Cardiac muscle cell (in vitro differentiated cells and primary cell): ENCODE data around the gene INTS3. TPM values are rescaled to one million over a fixed set of nuclear protein-coding genes. Genes with fewer than 3 reads are reported as not detected.

Source experiments
- DNase-seq, 2 donors: peaks; one replicate each; pipeline versions ENCODE4 v3.0.0 to v3.0.0-alpha.2; 2010 to 2017; ENCODE audit warnings: low read depth in 1 of 2, low spot score in 1 of 2
- H3K27ac ChIP-seq: fragments of 200-600 bp; sonication (generic); 2 replicates; pipeline ENCODE4 v1.5.1; 2016
- H3K27me3 ChIP-seq: fragments of 200-600 bp; sonication (generic); 2 replicates; pipeline ENCODE4 v1.6.0; 2016; ENCODE audit warnings: control low read depth
- H3K36me3 ChIP-seq: fragments of 200-600 bp; sonication (generic); 2 replicates; pipeline ENCODE4 v1.5.1; 2016; ENCODE audit warnings: control low read depth
- H3K4me1 ChIP-seq: fragments of 200-600 bp; sonication (generic); 2 replicates; pipeline ENCODE4 v1.8.1; 2017; ENCODE audit warnings: low read depth, mild to moderate bottlenecking, mixed run types
- H3K4me3 ChIP-seq: fragments of 200-600 bp; sonication (generic); 2 replicates; pipeline ENCODE4 v1.5.1; 2016; ENCODE audit warnings: mild to moderate bottlenecking
- H3K9me3 ChIP-seq: fragments of 200-600 bp; sonication (generic); 2 replicates; pipeline ENCODE4 v1.5.1; 2017; ENCODE audit warnings: low read depth, mild to moderate bottlenecking, control low read depth
- CTCF ChIP-seq: IDR thresholded peaks from 2 replicates; pipeline ENCODE4 v1.5.1; 2012; ENCODE audit warnings: low read depth, mild to moderate bottlenecking, low read length
- polyA plus RNA-seq: library from polyadenylated mRNA; unstranded; fragments of >200 nt; fragmentation: Nextera tagmentation; extraction: Ambion mirVana; gene quantifications from 2 replicates; pipeline ENCODE4 v1.2.1, GENCODE V29; 2016
- total RNA-seq: library from RNA; depleted of rRNA; stranded (reverse); fragments of >200 nt; gene quantifications from 2 replicates; pipeline ENCODE4 v1.2.3, GENCODE V29; 2016

Gene INTS3
- total RNA-seq (45.4 and 73.5 TPM in 2 replicates), polyA plus RNA-seq (39.7 and 60.5 TPM in 2 replicates)

DNA sequence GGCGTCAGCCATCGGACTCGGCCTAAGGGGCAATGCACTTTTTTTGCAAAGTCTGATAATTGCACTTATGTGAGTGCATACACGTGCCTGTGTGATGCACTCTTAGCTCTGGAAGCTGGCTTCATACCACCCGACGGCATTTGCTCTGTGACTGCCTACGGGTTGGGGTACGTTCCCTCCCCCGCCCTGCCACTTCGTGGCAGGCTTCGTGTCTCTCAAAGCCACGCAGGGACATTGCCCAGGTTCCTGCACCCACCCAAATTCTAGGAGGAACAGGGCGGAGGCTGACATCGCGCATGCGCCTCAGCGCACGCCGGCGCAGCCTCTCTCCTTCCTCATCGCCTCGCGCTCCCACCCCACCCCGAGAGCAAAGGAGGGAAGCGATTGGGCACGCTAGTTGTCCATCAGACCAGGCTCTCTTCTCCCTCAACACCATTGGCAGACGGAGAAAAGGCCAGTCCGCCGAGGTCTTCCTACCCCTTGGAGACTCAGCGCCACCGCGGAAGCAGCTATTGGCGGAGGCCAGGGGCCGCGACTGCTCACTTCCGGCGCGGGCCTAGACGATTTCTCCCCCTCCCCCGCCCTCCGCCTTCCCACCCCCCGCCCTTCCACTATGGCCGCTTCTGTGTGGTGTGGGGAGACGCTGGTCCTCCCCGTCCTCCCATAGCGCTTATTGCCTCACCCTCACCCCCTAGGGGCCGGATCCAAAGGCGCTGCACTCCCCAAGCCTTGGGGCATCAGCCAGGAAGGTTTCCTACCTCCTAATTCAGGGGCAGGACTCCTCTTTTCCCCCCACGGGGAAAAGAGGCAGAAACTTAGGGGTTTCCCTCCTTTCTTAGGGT, at the start of gene INTS3:
TSS of gene INTS3 (plus strand) at position 588 of the 842 bp plus-strand sequence. CDS start 585 bp downstream, outside the sequence.
- no peaks in the 10 kb centered on the region for H3K27me3 ChIP-seq
- peak; percentile 100 for DNase-seq
- H3K36me3 ChIP-seq, result no peaks in the 10 kb centered on the region
- peak within 1 kb of the TSS; percentile 93 for H3K27ac ChIP-seq
- peak; percentile 10 for TF ChIP-seq CTCF
- no peaks in the 10 kb centered on the region for H3K9me3 ChIP-seq
- H3K4me1 ChIP-seq, result peaks cover 2% of the 10 kb centered on the region
- peak within 1 kb of the TSS; percentile 79 for H3K4me3 ChIP-seq

GRCh38 chr1:153678519-153679336, 49.1 kb upstream of the INTS3 start, which contains the start of gene NPR1:
NPR1 (plus strand) TSS chr1:153678688; CDS start chr1:153679109, 421 bp downstream.
- no peak for TF ChIP-seq CTCF
- no peak within 1 kb of the TSS for H3K27ac ChIP-seq
- H3K9me3 ChIP-seq, result no peaks in the 10 kb centered on the region
- H3K4me1 ChIP-seq, result peaks cover 2% of the 10 kb centered on the region
- H3K36me3 ChIP-seq, result no peaks in the 10 kb centered on the region
- DNase-seq, result peak; percentile 35 to 64
- H3K4me3 ChIP-seq, result peak within 1 kb of the TSS; percentile 26
- H3K27me3 ChIP-seq, result peaks cover 43% of the 10 kb centered on the region

DNA sequence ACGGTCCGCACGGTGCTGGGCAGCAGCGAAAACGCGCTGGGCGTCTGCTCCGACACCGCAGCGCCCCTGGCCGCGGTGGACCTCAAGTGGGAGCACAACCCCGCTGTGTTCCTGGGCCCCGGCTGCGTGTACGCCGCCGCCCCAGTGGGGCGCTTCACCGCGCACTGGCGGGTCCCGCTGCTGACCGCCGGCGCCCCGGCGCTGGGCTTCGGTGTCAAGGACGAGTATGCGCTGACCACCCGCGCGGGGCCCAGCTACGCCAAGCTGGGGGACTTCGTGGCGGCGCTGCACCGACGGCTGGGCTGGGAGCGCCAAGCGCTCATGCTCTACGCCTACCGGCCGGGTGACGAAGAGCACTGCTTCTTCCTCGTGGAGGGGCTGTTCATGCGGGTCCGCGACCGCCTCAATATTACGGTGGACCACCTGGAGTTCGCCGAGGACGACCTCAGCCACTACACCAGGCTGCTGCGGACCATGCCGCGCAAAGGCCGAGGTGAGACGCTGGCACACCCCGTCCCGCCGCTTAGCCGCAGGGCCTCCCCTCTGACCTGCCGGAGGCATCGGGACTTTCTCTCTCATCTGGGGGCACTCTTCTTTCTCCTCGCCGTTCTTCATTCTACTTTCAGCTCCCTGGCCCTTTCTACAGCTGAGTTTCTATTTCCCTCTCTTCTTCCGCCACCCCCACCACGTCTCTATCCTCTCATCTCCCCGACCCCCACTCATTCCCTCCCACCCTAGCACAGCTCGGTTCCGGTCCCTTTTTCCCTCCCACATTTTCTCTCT, 48.3 kb upstream of the INTS3 start:
- Histone ChIP-seq H3K27ac (no peak overlapping the region), H3K27me3 (peaks cover 43% of the 10 kb centered on the region), H3K9me3 (no peaks in the 10 kb centered on the region), H3K36me3 (no peaks in the 10 kb centered on the region), H3K4me1 (peaks cover 2% of the 10 kb centered on the region), H3K4me3 (peak overlapping the region; percentile 26)
- peak; percentile 25 for TF ChIP-seq CTCF
- peak; percentile 33 to 55 for DNase-seq

DNA sequence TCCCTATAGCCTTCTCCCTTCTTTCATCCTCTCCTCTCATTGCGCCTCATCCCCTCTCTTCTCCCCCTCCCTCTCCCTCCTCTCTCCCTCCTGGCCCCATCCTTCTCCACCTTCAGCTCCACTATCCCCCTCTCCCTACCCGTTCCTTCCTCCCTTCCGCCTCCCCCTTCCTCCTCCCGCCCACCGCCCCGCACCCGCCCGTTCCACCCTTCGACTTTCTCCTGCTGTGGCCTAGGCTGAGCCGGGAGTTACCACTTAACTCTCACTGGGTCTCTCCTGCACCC, 47.8 kb upstream of the INTS3 start:
- Histone ChIP-seq H3K27ac (no peak overlapping the region), H3K4me1 (peaks cover 2% of the 10 kb centered on the region), H3K9me3 (no peaks in the 10 kb centered on the region), H3K36me3 (no peaks in the 10 kb centered on the region), H3K27me3 (peaks cover 43% of the 10 kb centered on the region), H3K4me3 (no peak overlapping the region)
- no peak for TF ChIP-seq CTCF
- no peak for DNase-seq

GRCh38 chr1:153682730-153683129, 45.1 kb upstream of the INTS3 start:
- no peaks in the 10 kb centered on the region for H3K36me3 ChIP-seq
- H3K27me3 ChIP-seq, result peaks cover 40% of the 10 kb centered on the region
- H3K4me1 ChIP-seq, result peaks cover 2% of the 10 kb centered on the region
- no peaks in the 10 kb centered on the region for H3K9me3 ChIP-seq
- TF ChIP-seq CTCF, result no peak
- no peak overlapping the region for H3K4me3 ChIP-seq
- no peak for DNase-seq
- no peak overlapping the region for H3K27ac ChIP-seq
